Kidney (tissue), 14 donors: ENCODE results near the gene PLEKHA6. TPM values are rescaled to one million over a fixed set of nuclear protein-coding genes. Genes with fewer than 3 reads are reported as not detected.

Experiments
- DNase-seq, 5 donors: peaks; one replicate each; pipeline ENCODE4 v3.0.0-alpha.2; 2013 to 2020
- FAIRE-seq: peaks from 2 replicates; lab custom pipeline; 2012; peaks lifted over from hg19 to GRCh38; lab: Jason Lieb, UNC
- H3K27ac ChIP-seq, 2 donors: one replicate each; pipeline ENCODE4 v1.7.0; 2013; ENCODE audit warnings: low read depth in 2 of 2, low read length in 2 of 2, inconsistent platforms in 1 of 2
- H3K27me3 ChIP-seq: one replicate; pipeline ENCODE4 v1.7.1; 2013; ENCODE audit warnings: low read length, inconsistent platforms; ENCODE audit not compliant: control insufficient read depth, insufficient read depth
- H3K36me3 ChIP-seq, 3 donors: one replicate each; pipeline versions ENCODE4 v1.7.0 to v1.7.1; 2013; ENCODE audit warnings: low read length in 3 of 3, control low read depth in 1 of 3, inconsistent platforms in 1 of 3; ENCODE audit not compliant: insufficient read depth in 3 of 3, control insufficient read depth in 2 of 3
- H3K4me1 ChIP-seq, 3 donors: one replicate each; pipeline versions ENCODE4 v1.7.0 to v1.7.1; 2013; ENCODE audit warnings: low read length in 3 of 3, inconsistent platforms in 1 of 3, low read depth in 1 of 3; ENCODE audit not compliant: control insufficient read depth in 2 of 3, insufficient read depth in 2 of 3
- H3K4me3 ChIP-seq, 3 donors: one replicate each; pipeline versions ENCODE4 v1.7.0 to v1.8.1; 2013; ENCODE audit warnings: low read length in 3 of 3, control low read depth in 1 of 3, inconsistent platforms in 1 of 3
- H3K9ac ChIP-seq, 3 donors: one replicate each; pipeline versions ENCODE4 v1.7.0 to v1.7.1; 2013; ENCODE audit warnings: low read length in 3 of 3, control low read depth in 1 of 3, inconsistent platforms in 1 of 3
- H3K9me3 ChIP-seq, 3 donors: one replicate each; pipeline versions ENCODE4 v1.7.0 to v1.7.1; 2013; ENCODE audit warnings: low read length in 3 of 3, control low read depth in 1 of 3, inconsistent platforms in 1 of 3; ENCODE audit not compliant: control insufficient read depth in 2 of 3, insufficient read depth in 1 of 3
- CTCF ChIP-seq: IDR thresholded peaks from 3 replicates; pipeline ENCODE4 v1.5.1; 2012; ENCODE audit warnings: mild to moderate bottlenecking, moderate library complexity, borderline replicate concordance; ENCODE audit not compliant: insufficient read depth; ENCODE audit errors: extremely low read depth
- intact Hi-C: fragments of 100-400 bp; cut with DNase I; formaldehyde crosslinking; loops from one replicate; pipeline ENCODE4 v1.11.1; 2022
- polyA plus RNA-seq: library from polyadenylated mRNA; stranded (reverse); fragments of 350-450 nt; fragmentation: Illumina TruSeq; extraction: RNeasy Lipid Tissue Mini Kit (QIAGEN cat#74804); gene quantifications from one replicate; pipeline ENCODE4 v1.2.3, GENCODE V29; 2014; ENCODE audit warnings: low read depth, low replicate concordance; ENCODE audit not compliant: insufficient read depth
- total RNA-seq: library from RNA; stranded (reverse); fragmentation: NEBNext Ultra II Directional; extraction: Animal tissue kit (Norgen Biotek cat#: 25700); gene quantifications from one replicate; pipeline ENCODE4 v1.2.1, GENCODE V29; 2021
- donor health status: control.
- donor health status: control.
- donor health status: control.
- donor health status: control.
- donor health status: control.
- donor health status: DM: yes; HTN: yes; CAD: no.
- donor health status: Normal renal cell carcinoma (clear cell type).

PLEKHA6 gene
- total and polyA plus RNA-seq, 2 donors from 2014 or later: 17.5 to 65.1 TPM

DNA sequence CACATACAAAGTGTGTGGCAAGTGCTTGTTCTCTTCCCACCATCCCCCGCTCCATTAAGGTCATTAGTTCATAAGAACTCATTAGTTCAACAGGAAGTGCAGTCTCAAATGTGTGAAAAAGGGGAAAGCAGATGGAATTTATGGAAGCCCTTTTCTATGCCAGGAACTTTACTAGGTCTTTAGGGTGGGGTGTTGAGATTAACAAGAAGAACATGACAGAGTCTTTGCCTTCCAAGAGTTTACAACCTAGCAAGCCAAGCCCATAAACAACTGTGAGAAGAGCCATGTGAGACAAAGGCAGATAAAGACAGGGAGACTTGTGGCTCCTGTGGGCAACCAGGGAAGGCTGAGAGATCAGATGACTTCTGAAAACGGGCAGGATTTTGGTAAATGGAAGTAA, 21.4 kb downstream of the PLEKHA6 start:
- H3K9me3 ChIP-seq: no peaks in the 10 kb centered on the region
- H3K36me3 ChIP-seq: no peaks in the 10 kb centered on the region
- DNase-seq (peak in 1 of 5 donors; percentile 77), FAIRE-seq (no peak)
- H3K4me1 ChIP-seq: peaks cover 12 to 24% (median 17%) of the 10 kb centered on the region in 3 donors
- no peak overlapping the region for H3K4me3 ChIP-seq
- no peak overlapping the region for H3K27ac ChIP-seq
- H3K9ac ChIP-seq: no peak overlapping the region
- H3K27me3 ChIP-seq: no peaks in the 10 kb centered on the region
- intact Hi-C loops: no loop called here
- no peak for TF ChIP-seq CTCF

- Histone ChIP-seq H3K27me3 (no peaks in the 10 kb centered on the region), H3K36me3 (no peaks in the 10 kb centered on the region), H3K4me3 (no peak overlapping the region), H3K9me3 (no peaks in the 10 kb centered on the region), H3K4me1 (peaks cover 20 to 24% (median 24%) of the 10 kb centered on the region in 3 donors), H3K9ac (no peak overlapping the region), H3K27ac (no peak overlapping the region)
- FAIRE-seq (no peak), DNase-seq (no peak)
- TF ChIP-seq CTCF: no peak
- intact Hi-C loops: no loop called here
Observed at GRCh38 chr1:204337583-204337982, 22.1 kb downstream of the PLEKHA6 start.

DNA sequence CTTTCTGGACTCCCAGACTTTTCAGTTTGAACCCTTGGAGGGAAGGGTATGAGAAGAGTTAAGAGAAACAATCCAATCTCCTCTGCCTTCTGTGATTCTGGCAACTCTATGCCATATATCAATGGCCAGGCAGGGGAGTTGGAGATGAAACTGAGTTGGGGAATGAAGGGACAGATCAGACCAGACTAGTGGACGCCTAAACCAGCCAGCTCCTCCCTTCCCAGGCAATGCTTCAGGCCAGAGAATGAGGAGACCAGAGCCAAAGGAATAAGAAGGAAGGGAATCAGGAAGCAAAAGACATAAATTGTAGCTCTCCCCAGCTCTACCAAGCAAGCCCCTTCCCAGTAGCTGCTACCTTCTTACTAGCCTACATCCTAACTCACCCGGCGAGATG, 22.7 kb downstream of the PLEKHA6 start:
- FAIRE-seq (no peak), DNase-seq (no peak)
- Histone ChIP-seq H3K4me3 (no peak overlapping the region), H3K9ac (no peak overlapping the region), H3K27me3 (no peaks in the 10 kb centered on the region), H3K9me3 (no peaks in the 10 kb centered on the region), H3K36me3 (no peaks in the 10 kb centered on the region), H3K27ac (no peak overlapping the region), H3K4me1 (peaks cover 20 to 24% (median 24%) of the 10 kb centered on the region in 3 donors)
- intact Hi-C loops: no loop called here
- no peak for TF ChIP-seq CTCF
